GM12891 (cell line): ENCODE results near the gene FHIT.

Experiments
- DNase-seq: peaks from one replicate; pipeline ENCODE4 v3.0.0; 2011; ENCODE audit warnings: low spot score; ENCODE audit not compliant: insufficient read length
- FAIRE-seq: peaks from 2 replicates; lab custom pipeline; 2011; peaks lifted over from hg19 to GRCh38; lab: Jason Lieb, UNC
- PAX5 ChIP-seq: IDR thresholded peaks from 2 replicates; pipeline ENCODE4 v1.6.1; 2011; ENCODE audit warnings: low read length, moderate library complexity, mild to moderate bottlenecking; ENCODE audit not compliant: insufficient read depth, severe bottlenecking
- POLR2A ChIP-seq: IDR thresholded peaks from 2 replicates; pipeline ENCODE4 v1.6.1; 2011; ENCODE audit warnings: low read depth, low read length, control low read depth
- POLR2AphosphoS5 ChIP-seq: IDR thresholded peaks from 2 replicates; pipeline ENCODE4 v1.6.1; 2011; ENCODE audit warnings: low read depth, low read length, control low read depth
- POU2F2 ChIP-seq: IDR thresholded peaks from 2 replicates; pipeline ENCODE4 v1.6.1; 2011; ENCODE audit warnings: low read depth, mild to moderate bottlenecking, control low read depth, low read length, moderate library complexity
- SPI1 ChIP-seq: IDR thresholded peaks from 2 replicates; pipeline ENCODE4 v1.6.1; 2011; ENCODE audit warnings: low read depth, low read length, control low read depth
- TAF1 ChIP-seq: IDR thresholded peaks from 2 replicates; pipeline ENCODE4 v1.6.1; 2011; ENCODE audit warnings: low read depth, low read length, control low read depth

FHIT gene

GRCh38 chr3:60972599-60972998, 278.7 kb downstream of the FHIT start:
- TF ChIP-seq PAX5 (no peak), POLR2A (no peak), POLR2AphosphoS5 (no peak), TAF1 (no peak), POU2F2 (no peak), SPI1 (no peak)
- DNase-seq: no peak
- no peak for FAIRE-seq

GRCh38 chr3:60970850-60971249, 280.4 kb downstream of the FHIT start:
- FAIRE-seq (no peak), DNase-seq (no peak)
- no peak for TF ChIP-seq SPI1
- no peak for TF ChIP-seq POLR2A
- TF ChIP-seq POU2F2: no peak
- no peak for TF ChIP-seq POLR2AphosphoS5
- TF ChIP-seq TAF1: no peak
- no peak for TF ChIP-seq PAX5

- FAIRE-seq: no peak
These were observed 284.1 kb downstream of the FHIT start for GRCh38 chr3:60967141-60967540.

DNA sequence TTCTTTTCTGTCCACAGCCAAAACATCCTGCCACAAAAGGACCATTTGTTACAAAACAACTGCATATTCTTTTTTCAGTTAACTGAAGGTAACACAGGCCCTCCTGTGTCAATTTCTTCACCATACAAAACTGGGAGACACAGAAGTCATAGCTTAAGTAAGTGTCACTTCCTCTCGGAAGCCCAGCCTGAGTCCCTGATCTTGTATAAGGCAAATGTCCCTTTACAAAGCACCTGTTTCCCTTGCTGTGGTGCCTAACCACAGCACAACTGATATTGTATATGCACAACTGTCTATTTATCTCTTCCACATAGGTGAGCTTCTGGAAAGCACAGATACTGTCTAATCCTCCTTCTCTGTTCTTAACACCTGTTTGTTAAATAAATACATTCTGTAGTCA, 293.7 kb downstream of the FHIT start:
- DNase-seq: no peak
- TF ChIP-seq POU2F2 (no peak), PAX5 (no peak), TAF1 (no peak), SPI1 (no peak), POLR2AphosphoS5 (no peak), POLR2A (no peak)
- no peak for FAIRE-seq

More at GRCh38 chr3:60967141-60967540, 284.1 kb downstream of the FHIT start:
- no peak for TF ChIP-seq PAX5
- no peak for TF ChIP-seq POU2F2
- TF ChIP-seq POLR2A: no peak
- no peak for TF ChIP-seq POLR2AphosphoS5
- no peak for TF ChIP-seq TAF1
- TF ChIP-seq SPI1: no peak
- no peak for DNase-seq

DNA sequence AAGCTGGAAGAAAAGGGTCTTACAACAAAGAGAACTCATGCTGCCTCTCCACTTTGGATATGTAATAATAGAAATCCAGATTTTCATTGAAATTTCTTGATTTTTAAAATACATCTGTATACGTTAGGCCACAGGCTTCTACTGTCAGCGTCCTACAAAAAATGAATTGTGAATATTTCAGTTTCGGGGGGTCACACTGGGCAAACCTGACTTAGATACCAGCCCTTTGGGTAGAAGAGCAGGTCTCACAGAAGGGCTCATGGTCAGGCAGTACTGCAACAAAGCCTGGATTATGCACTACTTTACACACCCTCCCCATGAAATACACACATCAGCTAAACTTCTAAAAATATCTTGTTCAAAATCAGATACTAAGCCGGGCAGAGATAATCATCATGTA, 294.5 kb downstream of the FHIT start:
- FAIRE-seq: no peak
- TF ChIP-seq POU2F2: no peak
- TF ChIP-seq PAX5: no peak
- no peak for TF ChIP-seq SPI1
- no peak for TF ChIP-seq POLR2A
- no peak for TF ChIP-seq TAF1
- TF ChIP-seq POLR2AphosphoS5: no peak

GRCh38 chr3:60955034-60955433, 296.2 kb downstream of the FHIT start:
- DNase-seq: no peak
- TF ChIP-seq POU2F2 (no peak), POLR2A (no peak)
- FAIRE-seq: no peak

More for the DNA sequence above, 294.5 kb downstream of the FHIT start:
- DNase-seq: no peak

- DNase-seq (no peak), FAIRE-seq (no peak)
- TF ChIP-seq PAX5: no peak
- no peak for TF ChIP-seq TAF1
- TF ChIP-seq POLR2A: no peak
- no peak for TF ChIP-seq POLR2AphosphoS5
- no peak for TF ChIP-seq SPI1
- no peak for TF ChIP-seq POU2F2
These were observed 297.2 kb downstream of the FHIT start for GRCh38 chr3:60954048-60954447.

DNA sequence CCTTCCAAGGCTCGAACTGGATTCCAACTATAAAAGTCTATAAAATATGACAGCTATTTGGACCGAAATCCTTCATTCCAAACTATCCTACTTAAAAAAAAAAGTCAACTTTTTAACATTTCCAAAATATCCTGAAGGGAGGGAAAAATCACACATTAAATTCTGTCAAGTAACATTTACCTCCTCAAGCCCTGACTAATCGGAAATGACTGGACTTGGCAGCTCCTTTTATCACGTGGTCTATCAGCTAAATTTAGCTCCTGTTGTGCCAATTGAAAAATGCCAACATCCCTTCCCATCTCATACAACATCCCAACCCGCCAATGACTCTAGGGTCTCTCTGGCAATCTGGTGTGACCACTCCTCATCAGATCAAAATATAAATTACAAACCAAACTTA, 297.9 kb downstream of the FHIT start:
- no peak for DNase-seq
- no peak for TF ChIP-seq TAF1
- TF ChIP-seq POU2F2: no peak
- TF ChIP-seq PAX5: no peak
- TF ChIP-seq POLR2A: no peak
- FAIRE-seq: no peak

- no peak for TF ChIP-seq PAX5
- no peak for TF ChIP-seq TAF1
- no peak for TF ChIP-seq POLR2A
- no peak for TF ChIP-seq SPI1
- TF ChIP-seq POLR2AphosphoS5: no peak
- no peak for TF ChIP-seq POU2F2
- no peak for FAIRE-seq
- DNase-seq: no peak
These were observed 299.2 kb downstream of the FHIT start for GRCh38 chr3:60952055-60952454.

DNA sequence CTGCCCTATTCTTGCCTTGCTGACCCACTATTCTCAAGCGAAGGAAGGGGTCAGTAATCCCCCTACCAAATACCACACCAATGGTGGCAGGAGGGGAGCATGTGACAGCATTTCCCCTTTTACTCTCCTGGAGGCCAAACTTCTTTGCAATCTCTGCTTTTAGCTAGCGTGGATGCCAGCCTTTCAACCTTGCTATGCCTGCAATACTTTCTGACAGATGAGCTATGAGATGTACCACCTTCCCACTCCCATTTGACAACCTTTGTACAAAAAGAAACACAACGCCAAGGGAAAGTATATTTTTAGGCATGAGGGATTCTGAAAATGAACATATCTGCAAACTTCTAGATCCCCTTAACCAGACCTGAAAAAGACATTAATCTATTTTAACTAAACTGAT, 302.1 kb downstream of the FHIT start:
- TF ChIP-seq PAX5: no peak
- no peak for TF ChIP-seq POLR2A
- no peak for TF ChIP-seq SPI1
- no peak for TF ChIP-seq POU2F2
- no peak for TF ChIP-seq POLR2AphosphoS5
- no peak for TF ChIP-seq TAF1
- FAIRE-seq (no peak), DNase-seq (no peak)
